Mesothelial cell of epicardium (in vitro differentiated cells): ENCODE data around the gene FCHO2. TPM values are rescaled to one million over a fixed set of nuclear protein-coding genes. Genes with fewer than 3 reads are reported as not detected.
"Not testable (repeated sequence)": the region's sequence is repeated elsewhere in the genome, so short reads cannot be mapped to it uniquely, and the experiment has no call there.

Experiments
- DNase-seq, 2 experiments: peaks; one replicate each; pipeline ENCODE4 v3.0.0; 2021; ENCODE audit warnings: low spot score in 2 of 2; ENCODE audit not compliant: unreplicated experiment in 2 of 2
- H3K27ac Mint-ChIP-seq: 2 replicates; pipeline ENCODE4 v1.8.0; 2021; ENCODE audit warnings: mixed read lengths
- H3K27me3 Mint-ChIP-seq: 2 replicates; pipeline ENCODE4 v1.8.0; 2021; ENCODE audit warnings: low read depth, mixed read lengths
- H3K36me3 Mint-ChIP-seq: 2 replicates; pipeline ENCODE4 v1.8.0; 2021; ENCODE audit warnings: mixed read lengths
- H3K4me1 Mint-ChIP-seq: 2 replicates; pipeline ENCODE4 v1.8.0; 2021; ENCODE audit warnings: mixed read lengths
- H3K4me3 Mint-ChIP-seq: 2 replicates; pipeline ENCODE4 v1.8.0; 2021; ENCODE audit warnings: mild to moderate bottlenecking, moderate library complexity, mixed read lengths
- H3K9me3 Mint-ChIP-seq: 2 replicates; pipeline ENCODE4 v1.8.0; 2021; ENCODE audit warnings: mixed read lengths
- CTCF ChIP-seq: fragments of 200-600 bp; sonication (generic); IDR thresholded peaks from one replicate; pipeline ENCODE4 v1.5.0; 2021; ENCODE audit warnings: antibody characterized with exemption; ENCODE audit not compliant: unreplicated experiment
- total RNA-seq: library from RNA; stranded (reverse); gene quantifications from 3 replicates; pipeline ENCODE4 v1.2.1, GENCODE V29; 2021

Gene FCHO2
- total RNA-seq, 1 donor from 2014 or later, result 28.7 TPM

- DNase-seq, result no peak
- no peak for TF ChIP-seq CTCF
- Mint-ChIP-seq H3K27ac (no peak overlapping the region), H3K4me3 (no peak overlapping the region), H3K27me3 (no peaks in the 10 kb centered on the region), H3K9me3 (no peaks in the 10 kb centered on the region), H3K4me1 (no peaks in the 10 kb centered on the region), H3K36me3 (peaks cover 18% of the 10 kb centered on the region)
Measured at GRCh38 chr5:73018892-73019291, 63.1 kb downstream of the FCHO2 start.

- H3K9me3 Mint-ChIP-seq, result no peaks in the 10 kb centered on the region
- no peak overlapping the region for H3K27ac Mint-ChIP-seq
- H3K27me3 Mint-ChIP-seq, result no peaks in the 10 kb centered on the region
- H3K4me1 Mint-ChIP-seq, result no peaks in the 10 kb centered on the region
- no peak for DNase-seq
- TF ChIP-seq CTCF, result no peak
- peaks cover 16% of the 10 kb centered on the region for H3K36me3 Mint-ChIP-seq
- no peak overlapping the region for H3K4me3 Mint-ChIP-seq
Measured at GRCh38 chr5:73019766-73020165, 63.9 kb downstream of the FCHO2 start.

GRCh38 chr5:73022471-73023169 is 66.8 kb downstream of the FCHO2 start:
- Mint-ChIP-seq H3K27me3 (no peaks in the 10 kb centered on the region), H3K4me3 (no peak overlapping the region), H3K36me3 (peaks cover 30% of the 10 kb centered on the region)

GRCh38 chr5:73024946-73025544 is 69.2 kb downstream of the FCHO2 start:
- not testable (repeated sequence) for H3K4me3 Mint-ChIP-seq, H3K27me3 Mint-ChIP-seq, H3K27ac Mint-ChIP-seq

More at GRCh38 chr5:73022471-73023169, 66.8 kb downstream of the FCHO2 start:
- no peaks in the 10 kb centered on the region for H3K4me1 Mint-ChIP-seq
- H3K9me3 Mint-ChIP-seq, result no peaks in the 10 kb centered on the region
- no peak overlapping the region for H3K27ac Mint-ChIP-seq
- no peak for DNase-seq
- TF ChIP-seq CTCF, result no peak

GRCh38 chr5:73027361-73027760 is 71.5 kb downstream of the FCHO2 start:
- TF ChIP-seq CTCF, result peak; percentile 67
- no peak for DNase-seq
- H3K9me3 Mint-ChIP-seq, result no peaks in the 10 kb centered on the region

More at GRCh38 chr5:73024946-73025544, 69.2 kb downstream of the FCHO2 start:
- peaks cover 35% of the 10 kb centered on the region for H3K36me3 Mint-ChIP-seq
- not testable (repeated sequence) for H3K9me3 Mint-ChIP-seq, DNase-seq, H3K4me1 Mint-ChIP-seq

GRCh38 chr5:73027816-73028215 is 72.0 kb downstream of the FCHO2 start:
- H3K9me3 Mint-ChIP-seq, result no peaks in the 10 kb centered on the region
- peaks cover 25% of the 10 kb centered on the region for H3K36me3 Mint-ChIP-seq
- H3K4me1 Mint-ChIP-seq, result peaks cover 19% of the 10 kb centered on the region
- no peak overlapping the region for H3K27ac Mint-ChIP-seq
- no peak overlapping the region for H3K4me3 Mint-ChIP-seq
- H3K27me3 Mint-ChIP-seq, result no peaks in the 10 kb centered on the region
- no peak for TF ChIP-seq CTCF
- no peak for DNase-seq

More at GRCh38 chr5:73027361-73027760, 71.5 kb downstream of the FCHO2 start:
- H3K4me3 Mint-ChIP-seq, result no peak overlapping the region
- peaks cover 25% of the 10 kb centered on the region for H3K36me3 Mint-ChIP-seq
- H3K27ac Mint-ChIP-seq, result no peak overlapping the region
- peaks cover 17% of the 10 kb centered on the region for H3K4me1 Mint-ChIP-seq
- H3K27me3 Mint-ChIP-seq, result no peaks in the 10 kb centered on the region
